ENCODE measurements around the gene ASB8. TPM values are rescaled to one million over a fixed set of nuclear protein-coding genes. Genes with fewer than 3 reads are reported as not detected.

ASB8 gene
- polyA plus RNA-seq, 3 donors from 2014 or later, result 68.0 to 140 (median 84.2) TPM

Other genes with a start within 250 kb of the ASB8 start
- 10 to 100 TPM; 56.9 to 73.5 (median 62.6) TPM for gene TMEM106C, start 193.9 kb downstream of the ASB8 start, polyA plus RNA-seq
- gene COL2A1, start 153.0 kb downstream of the ASB8 start, polyA plus RNA-seq, result not detected
- 10 to 100 TPM in 1 of 3 donors, 1 to 10 TPM in 2; 4.0 to 14.6 (median 8.5) TPM for gene SENP1, start 51.4 kb downstream of the ASB8 start, polyA plus RNA-seq
- 1 to 10 TPM; 2.0 to 2.7 (median 2.7) TPM for gene PFKM, start 38.2 kb downstream of the ASB8 start, polyA plus RNA-seq
- under 1 TPM in 2 of 3 donors, not detected in 1; 0.23 to 0.44 TPM for gene CCDC184, start 26.1 kb upstream of the ASB8 start, polyA plus RNA-seq
- gene OR10AD1, start 45.8 kb upstream of the ASB8 start, polyA plus RNA-seq, result not detected
- 10 to 100 TPM in 2 of 3 donors, 1 to 10 TPM in 1; 9.4 to 26.3 (median 14.5) TPM for gene ZNF641, start 193.4 kb upstream of the ASB8 start, polyA plus RNA-seq

All from immature natural killer cell (primary cell).